NCI-H526 (cell line): ENCODE results near the gene PHETA1.

Experiments
- DNase-seq, 2 experiments: peaks; one replicate each; lab custom pipeline; 2025; lab: John Stamatoyannopoulos, UW

PHETA1 gene

GRCh38 chr12:111320258-111321050, 48.4 kb downstream of the PHETA1 start:
- no peak for DNase-seq

- no peak for DNase-seq
Observed at GRCh38 chr12:111319600-111320257, 49.2 kb downstream of the PHETA1 start.

GRCh38 chr12:111318450-111318849, 50.4 kb downstream of the PHETA1 start:
- no peak for DNase-seq

- DNase-seq = no peak
Observed at GRCh38 chr12:111316671-111317070, 52.2 kb downstream of the PHETA1 start.

- DNase-seq = no peak
Observed at GRCh38 chr12:111314953-111315539, 53.8 kb downstream of the PHETA1 start.

GRCh38 chr12:111313833-111314259, 55.0 kb downstream of the PHETA1 start:
- DNase-seq = peak; percentile 17 to 73

GRCh38 chr12:111312708-111313107, 56.2 kb downstream of the PHETA1 start:
- DNase-seq = no peak

GRCh38 chr12:111312016-111312415, 56.9 kb downstream of the PHETA1 start:
- no peak for DNase-seq

- DNase-seq = no peak
Observed at GRCh38 chr12:111311011-111311410, 57.9 kb downstream of the PHETA1 start.
